ENCODE measurements around the gene MIGA2.

- no peak for TF ChIP-seq CTCF (conservative IDR thresholded peaks at IDR 0.05; ENCODE audit: low read length)
- no peak for TF ChIP-seq EZH2phosphoT487 (IDR thresholded peaks at IDR 0.05; ENCODE audit: borderline replicate concordance, low read depth, low read length)
These were observed 12.6 kb upstream of the MIGA2 start for GRCh38 chr9:129023908-129024233.

Measured in OCI-LY7 (cell line).